T-cell (primary cell): Measurements from ENCODE around the gene JMJD8. TPM values are rescaled to one million over a fixed set of nuclear protein-coding genes. Genes with fewer than 3 reads are reported as not detected.

ENCODE experiments used
- ATAC-seq, 4 experiments: fragments of 200-7000 bp in 3 of 4; fragments of 150-1000 bp in 1 of 4; cut with Tn5 transposase; replicated peaks in 1 of 4; 1 replicate in 3 of 4; 2 replicates in 1 of 4; pipeline ENCODE4 v1.10.0; 2021; ENCODE audit warnings: moderate library complexity in 3 of 4, mild to moderate bottlenecking in 2 of 4, moderate number of reproducible peaks in 1 of 4
- CTCF ChIA-PET, 2 donors: fragments of 300-600 bp; sonication (Branson Sonifier 250); formaldehyde crosslinking; loops; one replicate each; lab custom pipeline; 2022; ENCODE audit warnings: antibody characterized with exemption in 2 of 2; lab: Charles Lee
- POLR2A ChIA-PET, 2 donors: fragments of 300-600 bp; sonication (Branson Sonifier 250); formaldehyde crosslinking; loops; one replicate each; lab custom pipeline; 2022; ENCODE audit warnings: antibody characterized with exemption in 2 of 2; lab: Charles Lee
- DNase-seq, 35 experiments: peaks; one replicate each; pipeline versions ENCODE4 v3.0.0 to v3.0.0-alpha.2; 2013 to 2023
- H3K27ac ChIP-seq: one replicate; pipeline ENCODE4 v1.5.1; 2013; ENCODE audit warnings: low read length
- H3K27me3 ChIP-seq, 2 experiments: replicated peaks in 1 of 2; 1 replicate in 1 of 2; 2 replicates in 1 of 2; pipeline versions ENCODE4 v1.6.1 to v1.7.0; 2013; ENCODE audit warnings: low read length in 1 of 2, mixed read lengths in 1 of 2; ENCODE audit not compliant: control insufficient read depth in 2 of 2, insufficient read depth in 2 of 2; ENCODE audit errors: extremely low read depth in 1 of 2
- H3K36me3 ChIP-seq, 2 donors: 1 replicate in 1 of 2; 2 replicates in 1 of 2; pipeline versions ENCODE4 v1.6.1 to v1.7.0; 2013; ENCODE audit warnings: low read length in 1 of 2; ENCODE audit not compliant: control insufficient read depth in 2 of 2, insufficient read depth in 1 of 2; ENCODE audit errors: extremely low read depth in 1 of 2
- H3K4me1 ChIP-seq, 2 experiments: 1 replicate in 1 of 2; 2 replicates in 1 of 2; pipeline versions ENCODE4 v1.6.1 to v1.7.0; 2013; ENCODE audit warnings: low read length in 2 of 2, mixed read lengths in 1 of 2; ENCODE audit not compliant: insufficient read depth in 2 of 2, control insufficient read depth in 1 of 2; ENCODE audit errors: extremely low read depth in 1 of 2
- H3K4me3 ChIP-seq, 2 donors: 1 replicate in 1 of 2; 2 replicates in 1 of 2; pipeline versions ENCODE4 v1.5.1 to v1.7.0; 2013; ENCODE audit warnings: mild to moderate bottlenecking in 2 of 2, low read length in 1 of 2, moderate library complexity in 1 of 2; ENCODE audit not compliant: control insufficient read depth in 1 of 2; ENCODE audit errors: extremely low read depth in 1 of 2
- H3K9me3 ChIP-seq: 2 replicates; pipeline ENCODE4 v1.7.0; 2013
- H3K27ac Mint-ChIP-seq, 2 donors: one replicate each; pipeline ENCODE4 v1.8.0; 2020 to 2021; ENCODE audit warnings: mild to moderate bottlenecking in 2 of 2, mixed read lengths in 2 of 2
- H3K27me3 Mint-ChIP-seq, 2 donors: one replicate each; pipeline ENCODE4 v1.8.0; 2021 to 2022; ENCODE audit warnings: mixed read lengths in 2 of 2
- H3K36me3 Mint-ChIP-seq: one replicate; pipeline ENCODE4 v1.8.0; 2021; ENCODE audit warnings: mixed read lengths
- H3K4me1 Mint-ChIP-seq, 3 donors: one replicate each; pipeline ENCODE4 v1.8.0; 2020 to 2022; ENCODE audit warnings: mixed read lengths in 3 of 3, mild to moderate bottlenecking in 1 of 3
- H3K4me3 Mint-ChIP-seq, 3 donors: one replicate each; pipeline ENCODE4 v1.8.0; 2020 to 2022; ENCODE audit warnings: mild to moderate bottlenecking in 3 of 3, mixed read lengths in 3 of 3, moderate library complexity in 3 of 3
- H3K9me3 Mint-ChIP-seq, 3 donors: one replicate each; pipeline ENCODE4 v1.8.0; 2020 to 2022; ENCODE audit warnings: mixed read lengths in 3 of 3
- WGBS: methylation state at CpG from one replicate; pipeline ENCODE4 v1.1.5; 2013; ENCODE audit warnings: missing lambda C conversion rate; ENCODE audit not compliant: insufficient coverage; 5-methylcytosine and 5-hydroxymethylcytosine counted together
- total RNA-seq, 35 experiments: library from RNA in 6 of 35; stranded (reverse) in 6 of 35; fragments of 120-200 nt in 1 of 35; gene quantifications; one replicate each; pipeline versions ENCODE4 v1.2.1 to v1.2.4 and lab custom pipeline; 2013 to 2026

Gene JMJD8
- total RNA-seq, 5 donors from 2014 or later (not counting 1 experiment from before 2014, with no cell fraction given) = 27.3 to 54.4 (median 49.1) TPM

DNA sequence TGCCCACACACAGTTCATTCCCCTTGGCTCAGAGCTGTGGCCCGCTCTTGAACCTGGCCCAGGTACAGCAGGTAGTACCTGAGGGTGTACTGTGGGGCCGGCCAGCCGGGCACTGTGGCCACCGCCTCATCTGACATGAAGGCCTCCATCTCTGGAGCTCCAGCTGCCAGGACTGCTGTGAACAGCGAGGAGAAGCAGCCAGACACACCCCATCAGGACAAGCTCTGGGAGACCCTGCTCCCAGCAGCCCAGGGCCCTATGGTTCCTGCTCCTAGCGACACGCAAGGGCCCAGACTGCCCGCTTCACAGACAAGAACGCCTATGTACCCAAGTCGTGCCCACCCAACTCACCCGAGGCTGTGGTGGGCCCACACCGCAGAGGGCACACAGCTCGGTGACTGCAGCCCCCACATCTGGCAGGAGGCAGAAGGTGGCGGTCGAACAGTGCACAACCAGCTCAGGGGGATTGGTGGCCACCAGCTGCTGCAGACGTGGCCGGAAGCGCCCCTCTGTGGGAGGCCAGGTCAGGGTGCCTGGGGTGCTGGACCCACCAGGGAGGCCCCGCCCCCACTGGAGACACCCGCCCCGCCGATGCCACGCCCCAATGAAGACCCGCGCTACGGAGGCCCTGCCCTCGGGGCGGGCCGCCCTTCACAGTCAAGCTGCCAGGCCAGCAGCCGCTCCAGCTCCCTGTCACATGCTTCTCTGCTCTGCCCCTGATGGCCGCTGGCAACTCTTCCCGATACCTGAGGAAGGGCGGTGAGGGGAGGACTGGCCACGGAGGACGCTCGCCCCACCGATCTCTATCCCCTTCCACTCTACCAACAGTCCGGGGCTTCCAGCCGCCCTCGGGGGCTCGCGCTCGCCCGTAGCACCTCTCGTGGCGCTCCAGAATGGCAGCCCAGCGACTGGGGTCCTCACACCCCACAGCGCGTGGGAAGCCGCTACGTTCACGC, 5.0 kb downstream of the JMJD8 start:
- Histone ChIP-seq H3K36me3 (peaks cover 5 to 20% of the 10 kb centered on the region in 2 donors), H3K4me1 (peaks cover 0 to 73% of the 10 kb centered on the region in 2 experiments), H3K9me3 (no peaks in the 10 kb centered on the region), H3K27me3 (peaks cover 0 to 25% of the 10 kb centered on the region in 2 experiments), H3K4me3 (peak overlapping the region; percentile 49 to 53), H3K27ac (peak overlapping the region; percentile 41)
- peak in 20 of 35 experiments; percentile 24 to 51 (median 35) for DNase-seq
- Mint-ChIP-seq H3K4me1 (peaks cover 12 to 44% (median 43%) of the 10 kb centered on the region in 3 donors), H3K9me3 (no peaks in the 10 kb centered on the region), H3K36me3 (peaks cover 4% of the 10 kb centered on the region), H3K27ac (peak overlapping the region; percentile 74), H3K27me3 (peaks cover 0 to 6% of the 10 kb centered on the region in 2 donors), H3K4me3 (peak overlapping the region; percentile 72 to 79 (median 77))
- ChIA-PET POLR2A (interaction anchor here (0.5 to 0.6 kb wide), 2 partner anchors 10 to 294 kb away, joined by 4 to 5 read pairs; no protein-coding TSS in a partner anchor), CTCF (interaction anchor here in 1 of 2 donors (0.6 kb wide), 1 partner anchor 96 kb away, joined by 4 read pairs; no protein-coding TSS in a partner anchor)
- peak in 3 of 4 experiments; percentile 3 to 14 (median 4) for ATAC-seq
- WGBS = 28% methylated on average over 46 of the region's 52 CpGs

DNA sequence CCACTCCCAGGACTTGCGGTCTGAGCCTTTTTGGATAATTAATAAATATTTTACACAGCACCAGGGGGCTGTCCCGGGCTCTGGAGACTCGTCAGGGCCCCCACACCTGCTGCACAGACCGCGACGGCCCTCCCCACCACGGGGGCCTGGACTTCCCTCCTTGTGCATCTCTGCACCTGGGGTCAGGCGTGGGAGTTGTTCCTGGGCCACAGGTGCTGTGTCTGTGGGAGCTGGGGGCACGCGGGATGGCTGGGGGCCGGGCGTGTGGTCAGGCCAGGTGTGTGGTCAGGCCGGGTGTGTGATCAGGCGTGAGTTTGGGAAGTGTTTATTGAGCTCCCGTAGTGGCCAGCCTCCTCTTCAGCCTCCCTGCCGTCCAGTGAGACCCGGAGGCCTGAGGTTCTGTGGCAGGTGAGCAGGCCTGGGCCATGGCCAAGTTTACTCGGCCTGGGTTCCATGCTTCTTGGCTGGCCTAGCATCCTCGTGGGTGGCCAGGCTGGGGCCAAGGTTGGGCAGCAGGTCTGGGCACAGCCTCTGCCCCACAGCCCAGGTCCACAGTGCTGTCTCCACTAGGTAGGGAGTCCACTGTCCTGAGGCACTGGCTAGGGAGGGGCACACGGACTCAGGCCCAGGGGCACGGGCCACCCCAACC, 5.8 kb downstream of the JMJD8 start:
- Mint-ChIP-seq H3K4me1 (peaks cover 12 to 41% (median 40%) of the 10 kb centered on the region in 3 donors), H3K9me3 (no peaks in the 10 kb centered on the region), H3K27ac (no peak overlapping the region), H3K4me3 (peak overlapping the region in 1 of 3 donors; percentile 77), H3K27me3 (peaks cover 0 to 6% of the 10 kb centered on the region in 2 donors), H3K36me3 (peaks cover 4% of the 10 kb centered on the region)
- 83% methylated on average over 10 of the region's 21 CpGs for WGBS
- ATAC-seq = no peak
- ChIA-PET CTCF (no interaction called here), POLR2A (interaction anchor here in 1 of 2 donors (0.6 kb wide), 1 partner anchor 293 kb away, joined by 4 read pairs; no protein-coding TSS in a partner anchor)
- peaks cover 0 to 69% of the 10 kb centered on the region in 2 experiments for H3K4me1 ChIP-seq
- no peak overlapping the region for H3K27ac ChIP-seq
- no peaks in the 10 kb centered on the region for H3K9me3 ChIP-seq
- H3K36me3 ChIP-seq = peaks cover 7 to 20% of the 10 kb centered on the region in 2 donors
- DNase-seq = no peak
- H3K27me3 ChIP-seq = peaks cover 0 to 25% of the 10 kb centered on the region in 2 experiments
- no peak overlapping the region for H3K4me3 ChIP-seq

DNA sequence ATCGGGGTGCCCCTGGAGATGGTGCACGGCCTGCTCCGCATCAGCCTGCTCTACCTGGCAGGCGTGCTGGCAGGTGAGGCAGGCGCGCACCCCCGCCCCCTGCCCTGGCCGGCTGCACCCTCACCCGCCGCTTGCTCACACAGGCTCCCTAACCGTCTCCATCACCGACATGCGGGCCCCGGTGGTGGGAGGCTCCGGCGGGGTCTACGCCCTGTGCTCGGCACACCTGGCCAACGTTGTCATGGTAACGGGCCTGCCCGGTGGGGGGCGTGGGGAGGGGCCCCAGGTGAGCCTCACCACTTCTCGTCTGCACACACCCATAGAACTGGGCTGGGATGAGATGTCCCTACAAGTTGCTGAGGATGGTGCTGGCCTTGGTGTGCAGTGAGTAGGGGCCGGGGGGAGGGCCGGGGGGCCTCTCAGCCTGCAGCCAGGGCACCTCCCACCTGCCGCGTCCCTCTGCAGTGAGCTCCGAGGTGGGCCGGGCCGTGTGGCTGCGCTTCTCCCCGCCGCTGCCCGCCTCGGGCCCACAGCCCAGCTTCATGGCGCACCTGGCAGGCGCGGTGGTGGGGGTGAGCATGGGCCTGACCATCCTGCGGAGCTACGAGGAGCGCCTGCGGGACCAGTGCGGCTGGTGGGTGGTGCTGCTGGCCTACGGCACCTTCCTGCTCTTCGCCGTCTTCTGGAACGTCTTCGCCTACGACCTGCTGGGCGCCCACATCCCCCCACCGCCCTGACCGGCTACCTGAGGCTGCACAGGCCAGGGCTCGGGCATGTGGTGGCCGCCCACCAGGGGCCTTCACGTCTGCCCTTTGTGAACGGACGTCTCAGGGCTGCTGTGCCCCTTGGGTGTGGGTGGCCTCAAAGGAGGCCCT, 6.6 kb downstream of the JMJD8 start:
- Histone ChIP-seq H3K4me1 (peaks cover 0 to 61% of the 10 kb centered on the region in 2 experiments), H3K27ac (no peak overlapping the region), H3K4me3 (no peak overlapping the region), H3K36me3 (peaks cover 14 to 16% of the 10 kb centered on the region in 2 donors), H3K9me3 (no peaks in the 10 kb centered on the region), H3K27me3 (peaks cover 0 to 25% of the 10 kb centered on the region in 2 experiments)
- H3K4me3 Mint-ChIP-seq = peak overlapping the region in 1 of 3 donors; percentile 45
- peaks cover 0 to 6% of the 10 kb centered on the region in 2 donors for H3K27me3 Mint-ChIP-seq
- POLR2A ChIA-PET = no interaction called here
- CTCF ChIA-PET = no interaction called here
- no peaks in the 10 kb centered on the region for H3K9me3 Mint-ChIP-seq
- no peak for ATAC-seq
- no peak overlapping the region for H3K27ac Mint-ChIP-seq
- WGBS = 79% methylated on average over 43 of the region's 57 CpGs
- no peak for DNase-seq
- H3K4me1 Mint-ChIP-seq = peaks cover 11 to 35% (median 35%) of the 10 kb centered on the region in 3 donors
- peaks cover 7% of the 10 kb centered on the region for H3K36me3 Mint-ChIP-seq

DNA sequence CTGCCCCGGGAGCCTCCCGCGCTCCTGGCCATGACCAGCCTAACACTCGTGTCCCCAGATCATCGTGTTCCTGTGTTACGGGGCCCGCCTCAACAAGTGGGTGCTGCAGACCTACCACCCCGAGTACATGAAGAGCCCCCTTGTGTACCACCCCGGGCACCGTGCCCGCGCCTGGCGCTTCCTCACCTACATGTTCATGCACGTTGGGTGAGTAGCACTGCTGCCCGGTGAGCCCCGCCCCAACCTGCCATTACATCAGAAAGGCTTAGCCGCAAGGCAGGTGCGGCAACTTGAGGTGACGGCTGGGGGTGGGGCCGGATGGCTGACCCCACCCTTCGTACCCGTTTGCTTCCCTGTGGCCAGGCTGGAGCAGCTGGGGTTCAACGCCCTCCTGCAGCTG, 7.2 kb downstream of the JMJD8 start:
- Mint-ChIP-seq H3K9me3 (no peaks in the 10 kb centered on the region), H3K4me1 (peaks cover 7 to 31% (median 30%) of the 10 kb centered on the region in 3 donors), H3K27me3 (peaks cover 0 to 6% of the 10 kb centered on the region in 2 donors), H3K27ac (no peak overlapping the region), H3K36me3 (peaks cover 4% of the 10 kb centered on the region), H3K4me3 (peak overlapping the region in 2 of 3 donors; percentile 6 to 45)
- peaks cover 0 to 56% of the 10 kb centered on the region in 2 experiments for H3K4me1 ChIP-seq
- ATAC-seq = no peak
- H3K27ac ChIP-seq = no peak overlapping the region
- peaks cover 0 to 25% of the 10 kb centered on the region in 2 experiments for H3K27me3 ChIP-seq
- POLR2A ChIA-PET = no interaction called here
- no peaks in the 10 kb centered on the region for H3K9me3 ChIP-seq
- 80% methylated on average over 23 of the region's 23 CpGs for WGBS
- no peak overlapping the region for H3K4me3 ChIP-seq
- DNase-seq = peak in 8 of 35 experiments; percentile 27 to 48 (median 38)
- CTCF ChIA-PET = no interaction called here
- H3K36me3 ChIP-seq = peaks cover 12 to 16% of the 10 kb centered on the region in 2 donors

DNA sequence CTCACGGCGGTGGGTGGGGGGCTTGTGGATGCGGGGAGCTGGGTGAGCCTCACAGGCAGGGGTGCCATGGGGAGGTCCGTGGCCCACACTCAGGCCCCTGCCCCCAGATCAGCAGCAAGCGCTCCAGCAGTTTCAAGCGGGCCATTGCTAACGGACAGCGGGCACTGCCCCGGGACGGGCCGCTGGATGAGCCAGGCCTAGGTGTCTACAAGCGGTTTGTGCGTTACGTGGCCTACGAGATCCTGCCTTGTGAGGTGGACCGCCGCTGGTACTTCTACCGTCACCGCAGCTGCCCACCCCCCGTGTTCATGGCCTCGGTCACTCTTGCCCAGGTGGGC, 7.6 kb downstream of the JMJD8 start:
- ChIA-PET POLR2A (interaction anchor here in 1 of 2 donors (0.6 kb wide), 1 partner anchor 19 kb away, joined by 6 read pairs; no protein-coding TSS in a partner anchor), CTCF (no interaction called here)
- Histone ChIP-seq H3K4me3 (no peak overlapping the region), H3K27me3 (peaks cover 0 to 25% of the 10 kb centered on the region in 2 experiments), H3K36me3 (peaks cover 9 to 15% of the 10 kb centered on the region in 2 donors), H3K4me1 (peaks cover 0 to 52% of the 10 kb centered on the region in 2 experiments), H3K9me3 (no peaks in the 10 kb centered on the region), H3K27ac (no peak overlapping the region)
- ATAC-seq = no peak
- H3K9me3 Mint-ChIP-seq = no peaks in the 10 kb centered on the region
- H3K27ac Mint-ChIP-seq = no peak overlapping the region
- peaks cover 4% of the 10 kb centered on the region for H3K36me3 Mint-ChIP-seq
- WGBS = 94% methylated on average over 21 of the region's 21 CpGs
- peaks cover 0 to 6% of the 10 kb centered on the region in 2 donors for H3K27me3 Mint-ChIP-seq
- DNase-seq = no peak
- peak overlapping the region in 1 of 3 donors; percentile 45 for H3K4me3 Mint-ChIP-seq
- H3K4me1 Mint-ChIP-seq = peaks cover 7 to 27% (median 26%) of the 10 kb centered on the region in 3 donors
